H1 (cell line): Measurements from ENCODE around the gene NF1. TPM values are rescaled to one million over a fixed set of nuclear protein-coding genes. Genes with fewer than 3 reads are reported as not detected.

Source experiments
- CTCF ChIA-PET: fragments of 300-600 bp; sonication (Branson Sonifier 250); formaldehyde crosslinking; loops from one replicate; lab custom pipeline; 2021; ENCODE audit not compliant: partially characterized antibody; lab: Charles Lee
- POLR2A ChIA-PET: fragments of 300-600 bp; sonication (Branson Sonifier 250); formaldehyde crosslinking; loops from one replicate; lab custom pipeline; 2021; ENCODE audit warnings: inconsistent platforms; ENCODE audit not compliant: partially characterized antibody; lab: Charles Lee
- DNase-seq, 2 experiments: peaks; one replicate each; pipeline versions ENCODE4 v3.0.0 to v3.0.0-alpha.2; 2010 to 2022; ENCODE audit warnings: low spot score in 2 of 2, low read depth in 1 of 2, mixed read lengths in 1 of 2
- FAIRE-seq: peaks from 2 replicates; lab custom pipeline; 2011; peaks lifted over from hg19 to GRCh38; lab: Jason Lieb, UNC
- H2AFZ ChIP-seq: 2 replicates; pipeline ENCODE4 v1.8.1; 2012; ENCODE audit warnings: low read length, inconsistent platforms
- H2AK5ac ChIP-seq: 2 replicates; pipeline ENCODE4 v1.6.1; 2013; ENCODE audit warnings: low read depth, low read length
- H2BK120ac ChIP-seq: replicated peaks from 2 replicates; pipeline ENCODE3; 2013; ENCODE audit warnings: low read depth, low read length, inconsistent platforms
- H2BK12ac ChIP-seq: 2 replicates; pipeline ENCODE4 v1.6.1; 2013; ENCODE audit warnings: low read depth, low read length
- H2BK15ac ChIP-seq: 2 replicates; pipeline ENCODE4 v1.6.1; 2013; ENCODE audit warnings: low read length
- H2BK20ac ChIP-seq: 2 replicates; pipeline ENCODE4 v1.6.1; 2013; ENCODE audit warnings: low read length
- H2BK5ac ChIP-seq: 2 replicates; pipeline ENCODE4 v1.6.1; 2013; ENCODE audit warnings: low read depth, low read length
- H3K14ac ChIP-seq: 2 replicates; pipeline ENCODE4 v1.6.1; 2013; ENCODE audit warnings: inconsistent platforms; ENCODE audit not compliant: insufficient read length
- H3K18ac ChIP-seq: 2 replicates; pipeline ENCODE4 v1.6.1; 2013; ENCODE audit warnings: low read length; ENCODE audit errors: extremely low read depth
- H3K23ac ChIP-seq: 2 replicates; pipeline ENCODE4 v1.6.1; 2013; ENCODE audit warnings: inconsistent platforms; ENCODE audit not compliant: insufficient read length
- H3K23me2 ChIP-seq: 2 replicates; pipeline ENCODE4 v1.6.1; 2013; ENCODE audit warnings: low read depth, low read length
- H3K27ac ChIP-seq: 2 replicates; pipeline ENCODE4 v1.6.1; 2011; ENCODE audit warnings: low read depth, low read length, inconsistent platforms
- H3K27me3 ChIP-seq, 4 experiments: replicated peaks in 1 of 4; 1 replicate in 1 of 4; 2 replicates in 3 of 4; pipeline versions ENCODE4 v1.6.1 to v1.8.1; 2011 to 2013; ENCODE audit warnings: low read length in 3 of 4, mild to moderate bottlenecking in 3 of 4, inconsistent platforms in 2 of 4, mixed read lengths in 2 of 4, moderate library complexity in 1 of 4; ENCODE audit not compliant: control insufficient read depth in 3 of 4, insufficient read depth in 3 of 4; ENCODE audit errors: extremely low read depth in 1 of 4
- H3K36me3 ChIP-seq, 4 experiments: 2 replicates each; pipeline versions ENCODE4 v1.6.1 to v1.8.1; 2011 to 2013; ENCODE audit warnings: mild to moderate bottlenecking in 4 of 4, low read length in 3 of 4, moderate library complexity in 2 of 4, control low read depth in 1 of 4, inconsistent platforms in 1 of 4; ENCODE audit not compliant: insufficient read depth in 4 of 4, control insufficient read depth in 2 of 4
- H3K4ac ChIP-seq: replicated peaks from 2 replicates; pipeline ENCODE3; 2013; ENCODE audit warnings: low read length, low read depth, mixed read lengths, inconsistent platforms; ENCODE audit not compliant: insufficient read length
- H3K4me1 ChIP-seq, 4 experiments: replicated peaks in 1 of 4; 1 replicate in 1 of 4; 2 replicates in 3 of 4; pipeline versions ENCODE4 v1.6.1 to v1.8.1; 2011 to 2013; ENCODE audit warnings: low read length in 3 of 4, inconsistent platforms in 2 of 4, mixed read lengths in 1 of 4; ENCODE audit not compliant: insufficient read depth in 4 of 4, control insufficient read depth in 3 of 4
- H3K4me2 ChIP-seq, 2 experiments: 2 replicates each; pipeline versions ENCODE4 v1.6.1 to v1.8.1; 2011 to 2013; ENCODE audit warnings: low read depth in 2 of 2, low read length in 2 of 2, control low read depth in 1 of 2, inconsistent platforms in 1 of 2, mild to moderate bottlenecking in 1 of 2; ENCODE audit not compliant: insufficient read depth in 1 of 2
- H3K4me3 ChIP-seq, 4 experiments: fragments of 200-600, 300-600 bp in 1 of 4; sonication (generic), shearing (Covaris generic), sonication (Bioruptor Twin) in 1 of 4; 2 replicates each; pipeline versions ENCODE4 v1.5.1 to v1.8.1; 2011 to 2016; ENCODE audit warnings: low read length in 4 of 4, low read depth in 3 of 4, control low read depth in 2 of 4, inconsistent platforms in 2 of 4, mild to moderate bottlenecking in 2 of 4, mixed read lengths in 1 of 4, moderate library complexity in 1 of 4; ENCODE audit not compliant: insufficient read depth in 2 of 4; ENCODE audit errors: extremely low read depth in 1 of 4
- H3K56ac ChIP-seq: replicated peaks from 2 replicates; pipeline ENCODE3; 2013; ENCODE audit warnings: low read depth, mild to moderate bottlenecking, mixed read lengths, low read length, inconsistent platforms; ENCODE audit not compliant: insufficient read length
- H3K79me1 ChIP-seq: 2 replicates; pipeline ENCODE4 v1.6.1; 2013; ENCODE audit warnings: low read depth, low read length, control low read depth
- H3K79me2 ChIP-seq, 2 experiments: 2 replicates each; pipeline versions ENCODE4 v1.6.1 to v1.8.1; 2012 to 2013; ENCODE audit warnings: low read length in 2 of 2, mild to moderate bottlenecking in 2 of 2, inconsistent platforms in 1 of 2; ENCODE audit not compliant: insufficient read depth in 2 of 2, control insufficient read depth in 1 of 2
- H3K9ac ChIP-seq, 4 experiments: replicated peaks in 1 of 4; 1 replicate in 1 of 4; 2 replicates in 3 of 4; pipeline versions ENCODE4 v1.6.1 to v1.8.1; 2011 to 2013; ENCODE audit warnings: low read depth in 3 of 4, low read length in 3 of 4, control low read depth in 2 of 4, mild to moderate bottlenecking in 2 of 4, moderate library complexity in 2 of 4, inconsistent platforms in 1 of 4; ENCODE audit errors: extremely low read depth in 1 of 4
- H3K9me3 ChIP-seq, 2 experiments: 2 replicates each; pipeline versions ENCODE4 v1.6.1 to v1.8.1; 2012 to 2013; ENCODE audit warnings: mild to moderate bottlenecking in 2 of 2, moderate library complexity in 2 of 2, control low read depth in 1 of 2, inconsistent platforms in 1 of 2, low read depth in 1 of 2, low read length in 1 of 2, mixed read lengths in 1 of 2; ENCODE audit not compliant: insufficient read depth in 2 of 2
- H4K20me1 ChIP-seq, 2 experiments: replicated peaks in 1 of 2; 2 replicates each; pipeline versions ENCODE3 to v1.8.1; 2011 to 2013; ENCODE audit warnings: inconsistent platforms in 2 of 2, low read length in 2 of 2, mild to moderate bottlenecking in 1 of 2; ENCODE audit not compliant: insufficient read depth in 2 of 2, control insufficient read depth in 1 of 2
- H4K5ac ChIP-seq: 2 replicates; pipeline ENCODE4 v1.6.1; 2013; ENCODE audit warnings: low read length, low read depth, mixed read lengths, inconsistent platforms; ENCODE audit not compliant: insufficient read length
- H4K8ac ChIP-seq: 2 replicates; pipeline ENCODE4 v1.8.0; 2013; ENCODE audit warnings: mild to moderate bottlenecking, moderate library complexity, low read length, inconsistent platforms; ENCODE audit not compliant: insufficient read depth; ENCODE audit errors: extremely low read depth
- H4K91ac ChIP-seq: replicated peaks from 2 replicates; pipeline ENCODE3; 2013; ENCODE audit warnings: low read length, mixed read lengths, inconsistent platforms; ENCODE audit not compliant: insufficient read length
- BACH1 ChIP-seq: IDR thresholded peaks from 2 replicates; pipeline ENCODE4 v1.6.1; 2012; ENCODE audit warnings: low read length, improper control_type of control experiment
- CEBPB ChIP-seq: IDR thresholded peaks from 2 replicates; pipeline ENCODE4 v1.6.1; 2012; ENCODE audit warnings: low read depth, low read length
- E2F6 ChIP-seq: IDR thresholded peaks from 2 replicates; pipeline ENCODE4 v1.6.1; 2012; ENCODE audit warnings: inconsistent platforms
- RBBP5 ChIP-seq: IDR thresholded peaks from 2 replicates; pipeline ENCODE4 v1.7.1; 2012; ENCODE audit warnings: low read depth, mild to moderate bottlenecking, inconsistent platforms, low read length, moderate library complexity, borderline replicate concordance
- RFX5 ChIP-seq: IDR thresholded peaks from 2 replicates; pipeline ENCODE4 v1.6.1; 2011; ENCODE audit warnings: low read depth, low read length, improper control_type of control experiment, borderline replicate concordance
- RXRA ChIP-seq: IDR thresholded peaks from 2 replicates; pipeline ENCODE4 v1.6.1; 2011; ENCODE audit warnings: low read depth, mild to moderate bottlenecking, low read length, moderate library complexity; ENCODE audit not compliant: insufficient read depth
- SIN3A ChIP-seq, 2 experiments: IDR thresholded peaks in 1 of 2; conservative IDR thresholded peaks in 1 of 2; 2 replicates each; pipeline ENCODE4 v1.6.1; 2011 to 2012; ENCODE audit warnings: low read length in 2 of 2, improper control_type of control experiment in 1 of 2, low read depth in 1 of 2, mild to moderate bottlenecking in 1 of 2
- SRF ChIP-seq: IDR thresholded peaks from 2 replicates; pipeline ENCODE4 v1.6.1; 2011; ENCODE audit warnings: mild to moderate bottlenecking, low read depth, low read length, moderate library complexity
- SUZ12 ChIP-seq: fragments of 200-600 bp; sonication (generic); IDR thresholded peaks from 2 replicates; pipeline ENCODE4 v1.6.1; 2012; ENCODE audit warnings: mild to moderate bottlenecking, inconsistent platforms, low read length, moderate library complexity, mixed read lengths
- ZNF274 ChIP-seq: IDR thresholded peaks from 2 replicates; pipeline ENCODE4 v1.7.0; 2012; ENCODE audit warnings: low read length, borderline replicate concordance; ENCODE audit errors: extremely low read depth
- WGBS, 2 experiments: shearing (Covaris generic) in 1 of 2; methylation state at CpG; one replicate each; pipeline versions ENCODE4 v1.1.6 to v1.1.7; 2013 to 2015; ENCODE audit warnings: low lambda C conversion rate in 2 of 2, mixed read lengths in 2 of 2, inconsistent platforms in 1 of 2, low coverage in 1 of 2, missing lambda C conversion rate in 1 of 2; ENCODE audit not compliant: insufficient replicate concordance in 2 of 2, insufficient coverage in 1 of 2, insufficient read length in 1 of 2; ENCODE audit errors: extremely low coverage in 1 of 2, missing lambda C conversion rate in 1 of 2; 5-methylcytosine and 5-hydroxymethylcytosine counted together
- polyA plus RNA-seq, 7 experiments: library from polyadenylated mRNA; depleted of rRNA in 3 of 7; stranded (reverse) in 5 of 7; unstranded in 2 of 7; fragments of >200 nt in 5 of 7; fragments of 200-250 nt in 2 of 7; gene quantifications; 1 replicate in 5 of 7; 2 replicates in 1 of 7; 4 replicates in 1 of 7; pipeline versions ENCODE4 v1.2.1 to v1.2.3, GENCODE V29; 2011 to 2013; ENCODE audit warnings: missing spikeins in 2 of 7, mixed read lengths in 2 of 7
- total RNA-seq: library from RNA; stranded (reverse); fragmentation: NEBNext Ultra II Directional; extraction: Animal tissue kit (Norgen Biotek cat#: 25700); gene quantifications from 2 replicates; pipeline ENCODE4 v1.2.1, GENCODE V29; 2021
- TF ChIP-seq, protein P1 (sequence below): IDR thresholded peaks from 2 replicates; pipeline ENCODE4 v1.6.1; 2011; ENCODE audit warnings: low read length, improper control_type of control experiment
- TF ChIP-seq, protein P2 (sequence below): IDR thresholded peaks from 2 replicates; pipeline ENCODE4 v1.6.1; 2012; ENCODE audit warnings: inconsistent platforms

The NF1 gene
- total and polyA plus RNA-seq, 2 of the 8 experiments (the other 6 are each of a cell fraction or from before 2014, with no cell fraction given): 19.3 to 29.6 TPM

- no peak overlapping the region for H3K56ac ChIP-seq
- 96% methylated on average over 1 of the region's 1 CpG; no CpG with 5 or more reads in 1 of the 2 experiments for WGBS, 2 experiments
- H4K20me1 ChIP-seq: no peaks in the 10 kb centered on the region
- FAIRE-seq (no peak), DNase-seq (no peak)
- H3K79me2 ChIP-seq: no peaks in the 10 kb centered on the region
- no peaks in the 10 kb centered on the region for H3K79me1 ChIP-seq
- H3K36me3 ChIP-seq: peaks cover 0 to 2% (median under 1%) of the 10 kb centered on the region in 4 experiments; a peak in 1 of 8 replicates
- H3K14ac ChIP-seq: no peak overlapping the region
- H3K4me1 ChIP-seq: peaks cover 0 to 5% (median 3%) of the 10 kb centered on the region in 4 experiments; a peak in 3 of 7 replicates
- no peak overlapping the region for H2BK5ac ChIP-seq
- H3K4ac ChIP-seq: no peak overlapping the region
- H3K27ac ChIP-seq: no peak overlapping the region
- H3K9me3 ChIP-seq: no peaks in the 10 kb centered on the region
- no peak overlapping the region for H2BK15ac ChIP-seq
- H3K23ac ChIP-seq: no peak overlapping the region
- H2BK12ac ChIP-seq: no peak overlapping the region
- CTCF ChIA-PET: interaction anchor here (1.2 to 2.4 kb wide), 2 partner anchors 16 to 163 kb away, joined by 3 to 9 read pairs; no protein-coding TSS in a partner anchor
- no peak overlapping the region for H3K4me2 ChIP-seq
- no peak overlapping the region for H2BK120ac ChIP-seq
- no peak overlapping the region for H2AFZ ChIP-seq
- POLR2A ChIA-PET: interaction anchor here (1.2 kb wide), 1 partner anchor 151 kb away, joined by 3 read pairs; no protein-coding TSS in a partner anchor
- H3K23me2 ChIP-seq: no peaks in the 10 kb centered on the region; the same call in 1 of the 2 replicates
- no peak overlapping the region for H4K5ac ChIP-seq
- H3K27me3 ChIP-seq: no peaks in the 10 kb centered on the region
- no peak overlapping the region for H2BK20ac ChIP-seq
- TF ChIP-seq BACH1 (no peak), SUZ12 (no peak), ZNF274 (no peak), E2F6 (no peak), RXRA (no peak), SIN3A (conservative IDR thresholded peaks at IDR 0.05 in 1 of 2, IDR thresholded peaks at IDR 0.05 in 1 of 2; ENCODE audit: low read depth in 1 of 2, low read length in 2 of 2) (no peak), SRF (no peak), RBBP5 (no peak), CEBPB (no peak), RFX5 (no peak)
- TF ChIP-seq, protein P1, sequence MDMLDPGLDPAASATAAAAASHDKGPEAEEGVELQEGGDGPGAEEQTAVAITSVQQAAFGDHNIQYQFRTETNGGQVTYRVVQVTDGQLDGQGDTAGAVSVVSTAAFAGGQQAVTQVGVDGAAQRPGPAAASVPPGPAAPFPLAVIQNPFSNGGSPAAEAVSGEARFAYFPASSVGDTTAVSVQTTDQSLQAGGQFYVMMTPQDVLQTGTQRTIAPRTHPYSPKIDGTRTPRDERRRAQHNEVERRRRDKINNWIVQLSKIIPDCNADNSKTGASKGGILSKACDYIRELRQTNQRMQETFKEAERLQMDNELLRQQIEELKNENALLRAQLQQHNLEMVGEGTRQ: no peak
- TF ChIP-seq, protein P2, sequence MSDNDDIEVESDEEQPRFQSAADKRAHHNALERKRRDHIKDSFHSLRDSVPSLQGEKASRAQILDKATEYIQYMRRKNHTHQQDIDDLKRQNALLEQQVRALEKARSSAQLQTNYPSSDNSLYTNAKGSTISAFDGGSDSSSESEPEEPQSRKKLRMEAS: no peak
- no peak overlapping the region for H3K18ac ChIP-seq
- no peak overlapping the region for H3K4me3 ChIP-seq
- H4K8ac ChIP-seq: no peak overlapping the region
- no peak overlapping the region for H4K91ac ChIP-seq
- no peak overlapping the region for H2AK5ac ChIP-seq
- H3K9ac ChIP-seq: no peak overlapping the region
These were observed 155.5 kb downstream of the NF1 start for GRCh38 chr17:31250229-31250628.
